ENCODE measurements around the gene RAB7B.

Gene RAB7B

DNA sequence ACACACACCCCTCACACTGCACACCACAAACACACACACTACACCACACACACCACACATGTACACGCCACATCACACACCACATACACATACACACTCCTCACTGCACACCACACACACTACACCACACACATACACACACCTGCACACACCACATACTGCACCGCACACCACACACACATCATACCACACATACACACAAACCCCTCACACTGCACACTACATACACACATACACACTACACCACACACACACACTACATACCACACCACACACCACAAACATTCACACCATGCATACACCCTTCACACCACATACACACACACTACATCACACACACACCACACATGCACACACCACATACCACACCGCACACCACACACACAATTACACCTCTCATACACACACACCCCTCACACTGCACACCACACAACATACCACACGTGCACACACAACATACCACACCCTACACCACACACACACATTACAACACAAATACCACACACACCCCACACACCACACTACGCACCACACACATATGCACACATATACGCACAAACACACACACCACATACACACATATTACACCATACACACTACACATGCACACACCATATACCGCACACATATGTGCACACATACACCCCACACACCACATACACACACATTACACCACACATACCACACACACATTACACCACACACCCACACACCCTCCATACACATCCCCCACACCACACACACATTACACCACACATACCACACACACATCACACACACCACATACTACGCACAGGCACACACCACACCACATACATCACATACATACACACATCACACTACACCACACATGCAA is 29.6 kb downstream of the RAB7B start:
- no peak for DNase-seq (ENCODE audit: low spot score)

DNA sequence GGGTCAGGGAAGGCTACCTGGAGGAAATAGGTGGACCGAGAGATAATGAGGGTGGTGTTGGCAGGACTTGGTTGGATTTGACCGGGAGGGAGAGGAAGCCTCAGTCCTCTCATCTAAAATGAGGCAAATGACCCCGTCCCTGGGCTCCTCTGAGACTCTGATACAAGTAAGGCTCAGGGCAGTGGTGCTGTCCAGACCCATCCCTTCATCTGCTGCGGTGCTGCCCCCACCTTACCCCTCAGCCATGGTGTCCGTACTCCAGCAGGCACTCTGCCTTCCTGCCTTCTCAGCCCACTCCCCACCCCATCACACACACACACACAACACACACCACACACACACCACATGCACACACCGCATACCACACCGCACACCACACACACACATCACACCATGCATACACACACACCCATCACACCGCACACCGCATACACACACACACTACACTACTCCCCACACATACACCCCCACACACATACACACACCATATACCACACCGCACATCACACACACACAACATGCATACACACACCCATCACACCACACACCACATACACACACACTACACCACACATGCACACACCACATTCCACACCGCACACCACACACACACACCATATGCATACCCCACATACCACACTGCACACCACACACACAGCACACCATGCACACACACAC is 30.6 kb downstream of the RAB7B start:
- no peak for DNase-seq (ENCODE audit: low spot score)

DNA sequence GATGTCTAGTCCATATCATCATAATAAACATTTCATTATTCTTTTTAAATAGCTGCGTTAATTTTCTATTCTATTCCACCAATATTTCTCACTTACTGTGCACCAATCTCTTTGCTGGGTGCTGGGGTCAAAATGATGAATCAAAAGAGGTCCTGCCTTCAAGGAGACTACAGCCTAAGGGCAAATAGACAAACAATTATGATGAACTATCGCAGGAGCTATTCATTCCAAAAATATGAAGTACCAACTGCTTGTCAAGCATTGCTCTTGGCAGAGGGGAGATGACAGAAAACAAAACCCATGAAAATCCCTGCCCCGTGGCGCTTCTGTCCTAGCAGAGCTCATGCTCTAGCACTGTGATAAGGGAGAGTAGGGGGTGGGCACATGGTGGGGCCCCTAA is 31.1 kb downstream of the RAB7B start:
- DNase-seq (ENCODE audit: low spot score), result no peak

DNA sequence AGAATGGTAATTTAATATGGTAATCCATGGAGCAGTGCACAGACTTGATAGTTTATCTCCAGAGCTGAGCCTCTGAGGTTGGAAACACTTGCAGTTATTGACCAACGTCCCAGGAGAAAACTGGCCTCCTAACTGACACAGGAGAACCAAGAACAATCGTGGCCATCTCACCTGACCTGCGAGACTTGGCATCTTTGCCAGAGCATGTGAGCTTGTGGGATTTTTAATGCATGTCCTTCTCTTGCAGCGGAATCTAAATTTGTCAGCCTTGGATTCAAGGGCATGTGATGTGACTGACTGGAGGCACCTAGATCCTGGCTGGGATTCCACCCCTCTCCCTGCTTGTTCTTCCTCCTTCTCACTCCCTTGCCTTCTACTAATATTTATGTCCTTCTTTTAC is 32.1 kb downstream of the RAB7B start:
- DNase-seq (ENCODE audit: low spot score), result no peak

DNA sequence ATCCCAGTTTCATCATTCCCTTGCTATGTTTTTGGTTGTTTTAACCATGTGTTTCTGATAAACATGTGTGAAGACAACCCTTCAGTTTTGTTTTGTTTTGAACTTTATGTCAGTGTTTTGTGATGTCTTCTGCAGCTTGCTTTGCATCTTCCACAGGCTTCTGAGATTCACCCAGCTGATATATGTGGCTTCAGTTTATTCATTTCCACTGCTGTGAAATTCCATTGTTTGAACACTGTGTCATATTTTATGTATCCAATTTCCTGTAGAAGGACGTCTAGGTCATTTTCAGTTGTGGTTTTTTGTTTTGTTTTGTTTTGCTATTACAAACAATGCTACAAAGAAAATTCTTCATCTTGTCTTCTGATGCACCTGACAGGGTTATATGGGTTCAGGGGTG is 32.7 kb downstream of the RAB7B start:
- DNase-seq (ENCODE audit: low spot score), result no peak

DNA sequence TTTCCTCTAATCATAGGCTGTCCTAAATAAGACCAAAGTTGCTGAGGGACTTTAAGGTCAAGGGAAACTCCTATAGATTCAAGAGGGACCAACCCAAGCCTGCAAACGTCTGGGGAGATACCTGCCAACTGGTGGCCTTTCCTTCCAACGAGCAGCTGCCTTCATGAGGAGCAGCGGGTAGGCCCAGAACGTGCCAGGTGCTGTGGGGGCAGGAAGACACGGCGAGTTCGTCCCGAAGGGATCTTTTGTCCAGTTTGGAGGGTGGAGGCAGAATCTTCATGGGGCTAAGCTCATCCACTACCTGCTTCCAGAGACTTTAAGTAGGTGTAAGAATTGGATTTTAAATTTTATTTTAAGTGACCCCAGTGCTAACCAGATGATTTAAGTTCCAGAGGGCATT is 34.0 kb downstream of the RAB7B start:
- DNase-seq (ENCODE audit: low spot score), result no peak

DNA sequence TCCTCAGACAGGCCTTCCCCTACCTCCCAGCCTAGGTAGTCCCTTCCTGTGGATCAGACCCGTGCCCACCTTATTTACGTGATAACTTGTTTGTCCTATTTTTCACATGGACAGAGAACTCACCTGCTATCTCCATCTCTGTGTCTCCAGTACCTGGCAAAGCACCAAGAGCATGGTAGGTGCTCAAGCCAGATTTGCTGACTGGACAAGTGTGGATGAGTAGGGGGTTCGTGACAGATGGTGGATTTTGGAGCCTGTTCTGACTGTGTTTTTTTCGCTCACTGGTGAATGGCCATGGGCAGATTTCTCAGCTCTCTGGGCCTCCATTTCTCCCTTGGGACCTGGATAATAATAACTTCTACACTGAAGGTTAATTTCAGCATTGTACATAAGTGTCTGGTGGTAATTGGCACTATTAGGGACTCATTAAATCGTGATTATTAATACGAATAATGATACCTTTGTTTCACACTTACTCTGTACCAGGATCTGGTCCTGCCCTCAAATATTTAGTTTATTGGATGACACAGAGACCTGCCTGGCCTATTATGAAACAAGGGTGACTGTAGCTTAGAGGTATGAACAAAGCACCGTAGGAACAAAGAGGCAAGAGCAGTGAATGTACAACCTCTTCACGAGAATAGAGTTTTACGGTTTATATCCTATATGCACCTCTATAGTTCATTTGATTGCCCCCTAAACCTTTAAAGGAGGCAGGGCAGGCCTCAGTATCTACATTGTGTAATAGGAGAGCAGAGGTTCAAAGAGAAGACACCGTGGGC is 35.5 kb downstream of the RAB7B start:
- no peak for DNase-seq (ENCODE audit: low spot score)

DNA sequence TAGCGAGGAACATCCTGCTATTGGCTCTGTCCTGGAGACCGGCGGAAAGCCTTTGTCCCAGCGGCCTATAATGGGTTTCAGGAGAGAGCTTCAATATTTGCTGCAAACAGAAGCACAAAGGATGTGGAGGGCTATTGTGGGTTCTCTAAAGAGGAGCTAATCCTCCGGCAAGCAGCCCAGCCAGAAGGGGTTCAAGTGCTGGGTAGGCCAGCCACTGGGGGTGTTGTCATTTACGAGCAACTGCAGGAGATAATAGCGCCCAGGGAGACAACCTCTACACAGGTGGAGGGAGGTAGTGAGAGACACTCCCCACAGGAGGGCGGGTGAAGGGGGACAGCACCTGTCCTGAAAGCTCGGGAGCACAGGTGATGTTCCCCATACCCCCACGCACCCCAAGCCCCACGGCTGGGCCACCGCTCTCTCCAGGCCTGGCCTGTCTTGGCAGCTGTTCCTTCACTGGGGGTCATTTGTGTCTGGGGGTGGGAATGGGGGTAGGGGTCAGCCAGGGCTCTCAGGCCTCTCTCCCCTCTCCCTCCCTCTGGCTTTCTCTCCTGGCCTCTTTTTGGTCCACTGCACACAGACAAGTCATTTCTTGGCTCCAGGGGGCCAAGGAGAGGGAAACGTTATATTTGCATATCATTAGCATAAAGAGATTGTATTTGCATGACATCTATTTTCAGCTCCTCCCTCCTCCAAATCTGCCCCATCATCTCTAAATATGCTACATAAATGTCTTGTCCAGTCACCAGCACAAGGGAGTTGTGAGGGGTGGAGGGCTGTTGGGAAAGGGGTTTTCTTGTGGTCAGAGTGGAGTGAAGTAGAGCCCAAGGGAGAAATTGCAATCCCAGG is 37.9 kb downstream of the RAB7B start:
- no peak for DNase-seq (ENCODE audit: low spot score)

DNA sequence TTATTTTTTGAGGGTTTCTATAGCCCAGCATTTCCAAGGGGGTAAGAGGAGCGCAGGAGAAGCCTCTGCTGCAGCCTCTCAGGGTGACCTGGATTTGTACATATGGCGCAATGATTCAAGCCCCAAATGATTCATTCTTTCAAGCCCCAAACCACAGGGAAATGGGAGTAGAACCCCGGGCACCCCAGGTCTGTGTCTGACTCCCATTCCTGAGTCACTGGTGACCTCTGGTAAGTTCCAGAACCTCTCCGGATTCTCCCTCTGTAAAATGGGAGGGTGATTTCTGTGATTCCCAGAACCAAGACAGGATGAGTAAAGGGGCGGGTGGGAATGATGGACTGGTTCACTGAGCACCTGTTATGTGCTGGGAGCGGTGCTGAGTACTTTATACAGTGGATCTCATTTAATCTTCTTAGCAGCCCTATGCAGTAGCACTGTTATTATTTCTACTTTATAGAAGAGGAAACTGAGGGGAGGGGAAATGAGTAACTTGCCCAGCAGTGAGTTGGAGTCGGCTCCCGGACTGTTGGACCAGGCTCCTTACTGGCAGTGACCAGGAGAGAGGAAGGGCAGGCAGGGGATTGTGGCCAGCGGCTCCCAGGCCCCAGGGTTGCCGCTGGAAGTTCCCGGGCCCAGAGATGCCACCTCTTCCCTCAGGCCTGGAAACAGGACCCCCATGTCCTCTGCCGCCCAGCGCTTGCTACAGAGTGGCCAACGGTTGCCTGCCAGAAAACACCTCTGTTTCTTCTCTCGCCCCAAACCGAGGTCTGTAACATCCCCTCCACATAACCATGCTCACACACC is 39.6 kb downstream of the RAB7B start:
- DNase-seq (ENCODE audit: low spot score), result no peak

DNA sequence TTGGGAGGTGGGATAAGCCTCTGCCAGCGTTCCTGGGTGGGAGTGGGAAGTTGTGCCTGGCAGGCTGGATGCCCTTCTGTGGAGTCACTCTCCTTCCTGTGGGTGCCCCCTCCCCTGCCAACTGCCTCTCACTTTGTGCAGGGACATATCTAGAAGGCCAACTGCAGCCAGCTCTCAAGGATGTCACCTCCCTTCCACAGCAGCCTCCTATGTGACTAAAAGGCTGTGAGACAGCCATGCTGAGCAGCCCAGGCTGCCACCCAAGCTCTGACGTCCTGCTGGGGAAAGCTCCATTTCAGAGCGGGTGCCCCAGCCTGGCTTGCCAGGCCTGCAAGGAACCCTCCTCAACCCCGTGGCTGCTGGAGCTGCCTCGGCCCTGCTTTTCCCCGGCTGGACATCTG is 40.4 kb downstream of the RAB7B start:
- no peak for DNase-seq (ENCODE audit: low spot score)

DNA sequence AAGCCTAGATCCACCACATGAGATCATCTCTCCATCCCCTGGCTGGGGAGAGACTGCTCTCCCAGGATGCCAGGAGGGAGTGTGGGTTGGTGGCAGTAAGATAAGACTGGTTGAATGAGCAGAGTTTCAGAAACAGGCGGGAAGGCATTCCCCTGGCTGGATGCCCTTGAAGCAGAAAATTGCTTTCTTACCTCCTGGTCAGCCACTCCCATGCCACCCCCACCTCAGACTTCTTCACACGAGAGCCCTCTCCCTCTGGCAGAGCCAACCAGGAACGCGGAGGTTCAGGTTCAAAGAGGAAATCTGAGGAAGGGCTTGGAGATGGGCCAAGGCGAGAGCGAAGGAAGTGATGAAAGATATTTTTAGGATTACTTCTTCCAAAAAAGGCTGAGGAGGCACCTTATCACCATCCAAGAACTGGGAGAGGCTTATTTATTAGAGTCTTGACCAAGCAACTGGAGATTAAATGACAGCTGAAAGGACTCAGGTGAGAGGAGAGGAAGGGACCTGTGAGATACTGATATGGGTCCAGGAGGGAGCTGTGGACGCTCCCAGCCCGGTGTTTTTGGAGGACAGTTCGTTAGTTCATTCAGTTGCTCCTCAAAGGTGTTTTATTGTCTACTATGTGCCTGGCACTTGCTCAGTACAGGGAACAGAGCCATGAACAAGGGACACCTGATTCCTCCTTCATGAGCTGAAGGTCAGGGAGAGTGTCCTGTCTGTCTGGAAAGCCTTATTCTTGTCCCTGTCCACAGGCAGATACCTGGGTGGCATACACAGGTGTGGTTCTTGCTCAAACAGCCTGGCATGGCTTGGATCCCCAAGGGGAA is 41.0 kb downstream of the RAB7B start:
- DNase-seq (ENCODE audit: low spot score), result no peak

DNA sequence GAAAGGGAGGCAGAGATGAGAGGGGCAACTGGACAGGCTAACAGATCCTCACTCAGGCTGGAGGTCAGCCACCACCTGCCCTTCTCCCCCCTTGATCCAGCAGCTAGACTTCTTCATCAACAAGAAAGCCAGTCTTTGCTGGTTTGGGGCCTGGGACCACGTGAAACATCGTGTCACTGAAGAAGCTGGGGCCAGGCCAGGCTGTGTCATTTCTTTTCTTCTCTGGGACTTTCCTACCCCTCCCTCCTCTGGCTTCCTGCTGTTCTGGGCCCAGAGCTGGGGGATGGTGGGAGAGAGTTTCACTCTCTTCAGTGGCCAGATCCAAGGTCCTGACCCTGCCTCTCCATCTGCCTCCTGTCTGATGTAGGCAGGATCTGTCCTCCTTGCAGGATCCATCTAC is 41.8 kb downstream of the RAB7B start:
- no peak for DNase-seq (ENCODE audit: low spot score)

DNA sequence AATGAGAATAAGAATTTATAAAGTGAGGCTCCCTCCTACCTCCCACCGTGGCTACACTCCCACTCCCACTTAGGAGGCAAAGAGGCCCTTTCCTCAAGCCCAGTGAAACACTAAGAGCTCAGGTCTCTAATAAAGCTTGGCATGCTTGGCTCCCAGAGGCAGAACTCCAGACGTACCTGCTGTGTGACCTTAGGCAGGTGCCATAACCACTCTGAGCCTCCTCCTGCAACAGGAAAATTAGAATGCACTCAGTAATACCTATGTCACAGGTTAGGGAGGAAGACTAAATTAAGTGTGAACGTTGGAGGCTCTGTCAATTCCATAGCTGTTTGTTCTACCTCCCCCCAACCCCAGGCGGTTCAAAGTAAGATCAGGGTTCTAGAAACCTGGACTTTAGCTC is 43.4 kb downstream of the RAB7B start:
- DNase-seq (ENCODE audit: low spot score), result no peak

DNA sequence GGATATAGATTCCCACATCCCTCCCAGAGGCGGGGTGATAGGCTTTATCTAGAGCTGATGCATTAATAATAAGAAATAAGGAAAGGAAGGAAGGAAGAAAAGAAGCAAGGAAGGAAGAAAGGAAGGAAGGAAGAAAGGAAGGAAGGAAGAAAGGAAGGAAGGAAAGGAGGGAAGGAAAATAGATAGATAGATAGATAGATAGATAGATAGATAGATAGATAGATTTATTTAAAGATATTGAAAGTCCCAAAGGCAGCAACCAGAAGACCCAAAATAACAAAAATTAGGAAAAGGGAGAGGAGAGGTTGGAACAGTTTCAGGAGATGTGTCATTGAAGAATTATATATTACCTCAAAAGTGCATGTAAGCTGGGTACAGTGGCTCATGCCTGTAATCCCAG is 47.7 kb downstream of the RAB7B start:
- no peak for DNase-seq (ENCODE audit: low spot score)

DNA sequence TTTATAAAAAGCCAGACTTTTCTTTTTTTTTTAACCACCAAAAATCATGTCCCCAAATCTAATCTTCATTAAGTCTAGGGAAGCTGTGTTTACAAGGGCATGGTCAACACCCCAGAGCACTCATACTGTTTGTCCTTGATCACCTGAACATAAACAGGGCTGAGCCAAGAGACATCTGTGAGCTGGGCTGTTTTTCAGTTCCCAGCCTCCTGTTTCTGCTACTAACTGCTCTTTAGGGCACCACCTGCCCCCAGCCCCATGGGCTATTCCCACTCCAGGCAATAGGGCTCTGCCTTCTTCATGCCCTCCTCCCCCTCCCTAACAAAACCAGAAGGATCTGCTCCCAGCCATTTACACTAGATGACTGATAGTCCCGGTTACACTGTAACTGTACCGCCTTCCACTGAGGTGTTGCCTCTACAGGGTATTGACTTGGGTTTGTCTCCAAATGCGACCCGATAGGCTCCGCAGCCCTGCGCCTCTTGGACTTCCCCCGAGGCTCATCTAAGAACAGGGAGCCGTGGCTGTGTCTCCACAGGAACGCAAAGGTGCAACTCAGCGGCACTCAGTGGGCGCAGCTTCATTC is 48.3 kb downstream of the RAB7B start:
- no peak for DNase-seq (ENCODE audit: low spot score)

DNA sequence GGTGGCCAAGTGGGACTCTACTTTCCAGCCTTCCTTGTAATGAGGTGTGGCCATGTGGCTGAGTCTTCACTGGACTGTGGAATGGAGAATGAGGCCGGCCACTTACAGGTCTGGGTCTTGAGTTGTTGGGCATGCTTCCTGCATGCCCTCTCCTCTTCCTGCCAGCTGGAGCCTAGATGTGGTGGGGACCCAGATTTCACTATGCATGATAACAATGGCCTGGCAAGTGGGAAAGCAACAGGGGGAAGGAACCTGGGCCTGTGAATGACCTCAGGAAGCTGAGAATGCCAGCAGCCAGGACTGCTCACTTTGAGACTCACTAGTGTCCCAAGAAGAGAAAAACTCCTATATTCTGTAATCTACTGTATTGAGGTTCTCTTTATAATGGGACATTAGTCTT is 51.4 kb downstream of the RAB7B start:
- DNase-seq (ENCODE audit: low spot score), result no peak

DNA sequence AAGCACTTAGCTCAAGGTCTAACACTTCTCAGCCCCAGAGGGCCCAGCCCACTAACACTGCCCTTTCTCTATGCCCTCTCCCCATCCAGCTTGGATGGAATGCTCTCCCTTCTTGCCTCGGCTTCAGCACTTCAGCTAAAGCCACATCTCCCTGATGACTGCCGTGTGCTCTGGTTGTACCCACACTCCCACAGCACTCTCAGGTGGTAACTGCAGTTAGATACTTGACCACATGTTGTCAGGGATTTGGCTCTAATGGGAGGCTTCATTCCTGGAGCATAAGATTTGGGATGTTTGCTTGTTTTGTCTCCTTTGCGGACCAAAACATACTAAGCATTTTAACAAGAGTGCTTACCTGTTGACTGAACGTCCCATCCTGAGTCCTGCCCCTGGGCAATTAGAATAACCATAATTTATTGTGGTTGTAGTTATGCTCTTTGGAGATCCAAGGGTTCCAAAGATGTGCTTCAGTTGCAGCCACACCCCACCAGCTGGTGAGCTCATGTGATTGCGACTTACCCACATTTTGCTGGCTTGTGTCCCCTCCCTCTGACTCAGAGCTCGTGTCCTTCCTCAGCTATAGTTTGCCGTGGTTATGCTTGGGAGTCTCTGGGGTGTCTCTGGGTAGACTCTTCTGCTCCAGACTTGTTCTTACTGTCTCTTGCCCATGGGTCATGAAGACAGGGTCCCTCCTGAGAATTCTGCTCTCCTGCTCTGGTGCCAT is 52.2 kb downstream of the RAB7B start:
- no peak for DNase-seq (ENCODE audit: low spot score)

DNA sequence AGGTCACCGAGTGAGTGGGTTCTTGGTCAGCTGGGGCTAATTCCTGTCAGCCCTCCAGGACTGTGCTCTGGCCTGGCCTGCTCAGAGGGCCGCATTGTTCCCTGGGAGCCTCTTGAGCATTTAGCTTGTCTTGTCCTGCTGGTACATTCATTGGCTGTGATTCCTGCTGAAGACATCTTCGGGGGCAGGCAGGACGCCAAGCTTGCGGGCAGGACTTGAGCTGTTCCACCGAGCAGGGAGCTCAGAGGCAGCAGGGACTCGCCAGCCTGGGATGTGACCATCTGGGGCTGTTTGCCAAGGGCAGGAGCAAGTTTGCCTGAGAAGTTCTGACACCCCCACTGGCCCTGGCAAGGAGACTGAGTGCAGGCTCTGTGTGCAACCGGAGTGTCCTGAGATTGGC is 52.9 kb downstream of the RAB7B start:
- DNase-seq (ENCODE audit: low spot score), result no peak

DNA sequence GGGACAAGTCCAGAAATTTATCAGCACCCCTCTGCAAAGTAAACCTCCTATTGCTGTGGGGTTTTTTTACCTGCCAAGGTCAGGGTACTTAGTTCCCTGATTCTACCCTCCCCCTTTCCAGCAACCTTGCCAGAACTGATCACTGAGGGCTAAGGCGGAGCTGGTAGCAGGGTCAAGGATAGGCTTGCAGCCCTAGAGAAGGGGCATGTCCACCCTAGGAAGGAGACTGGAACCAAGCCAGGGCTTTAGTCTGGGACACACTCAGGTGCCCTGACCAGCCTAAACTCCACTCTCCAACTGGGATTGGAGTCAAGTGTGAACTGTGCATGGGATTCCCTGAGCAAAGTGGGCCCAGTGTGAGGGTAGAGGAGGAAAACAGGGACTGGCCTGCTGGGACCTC is 53.4 kb downstream of the RAB7B start:
- DNase-seq (ENCODE audit: low spot score), result no peak
